NOMO-1 (cell line): ENCODE measurements around the gene AMD1.
A peak's percentile ranks its signal among the peaks of the same experiment; 100 is the strongest.
"Not testable (repeated sequence)": the region's sequence is repeated elsewhere in the genome, so short reads cannot be mapped to it uniquely, and the experiment has no call there.

Experiments
- DNase-seq, 2 experiments: peaks; one replicate each; lab custom pipeline; 2025; ENCODE audit not compliant: unreplicated experiment in 2 of 2; lab: John Stamatoyannopoulos, UW

Gene AMD1

DNA sequence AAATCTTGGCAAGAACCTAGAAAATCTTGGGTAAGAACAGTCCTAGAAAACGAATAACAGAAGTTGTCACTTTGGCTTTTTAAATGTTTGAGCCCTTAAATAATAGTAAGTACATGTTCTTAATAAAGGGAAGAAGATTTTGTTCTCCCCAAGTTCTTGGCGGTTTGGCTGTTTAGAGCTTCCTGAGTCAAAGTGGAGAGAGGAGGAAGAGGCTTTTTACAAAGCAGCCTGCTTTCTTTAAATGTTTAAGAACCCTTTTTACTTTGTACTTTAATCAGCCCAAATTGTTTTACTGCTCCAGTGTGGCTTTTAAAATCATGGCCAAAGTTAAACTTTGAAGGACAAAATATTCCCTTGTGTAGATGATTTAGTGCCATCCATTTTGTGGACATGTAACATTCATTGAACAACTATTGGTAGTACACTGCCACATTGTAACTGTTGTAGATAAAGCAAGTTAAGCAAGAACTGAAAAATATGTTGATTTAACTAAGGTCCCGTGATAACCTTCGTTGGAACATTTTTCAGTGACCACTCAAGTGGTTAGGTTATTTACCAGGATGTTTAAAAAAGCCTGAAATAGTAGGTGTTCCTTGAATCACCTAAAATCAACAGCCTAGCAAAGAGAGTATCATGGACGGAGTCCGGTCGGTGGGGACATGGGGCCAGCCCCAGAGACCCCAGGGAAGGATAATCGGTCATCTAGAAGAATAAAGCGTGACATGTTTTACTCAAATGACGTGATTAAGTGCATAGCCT lies 2.4 kb downstream of the AMD1 start:
- DNase-seq: no peak

DNA sequence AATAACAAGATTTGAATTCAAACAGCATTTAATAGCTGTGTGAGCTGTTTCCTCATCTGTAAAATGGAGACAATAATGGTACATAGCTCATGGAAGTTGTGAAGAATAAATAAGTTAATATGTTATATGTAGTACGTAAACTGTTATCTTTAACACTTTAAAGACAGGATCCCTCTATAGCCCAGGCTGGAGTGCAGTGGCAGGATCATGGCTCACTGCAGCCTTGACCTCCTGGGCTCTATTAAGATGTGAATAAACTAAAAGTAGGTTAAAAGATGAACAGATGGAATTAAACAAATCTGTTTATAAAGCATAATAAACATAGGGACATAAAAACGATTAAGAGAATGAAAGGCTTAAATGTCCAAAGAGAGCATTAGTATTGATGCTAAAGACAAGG lies 3.0 kb downstream of the AMD1 start:
- no peak for DNase-seq

- DNase-seq: peak; percentile 12 to 15
These were observed 4.4 kb downstream of the AMD1 start for GRCh38 chr6:110878751-110879522.

DNA sequence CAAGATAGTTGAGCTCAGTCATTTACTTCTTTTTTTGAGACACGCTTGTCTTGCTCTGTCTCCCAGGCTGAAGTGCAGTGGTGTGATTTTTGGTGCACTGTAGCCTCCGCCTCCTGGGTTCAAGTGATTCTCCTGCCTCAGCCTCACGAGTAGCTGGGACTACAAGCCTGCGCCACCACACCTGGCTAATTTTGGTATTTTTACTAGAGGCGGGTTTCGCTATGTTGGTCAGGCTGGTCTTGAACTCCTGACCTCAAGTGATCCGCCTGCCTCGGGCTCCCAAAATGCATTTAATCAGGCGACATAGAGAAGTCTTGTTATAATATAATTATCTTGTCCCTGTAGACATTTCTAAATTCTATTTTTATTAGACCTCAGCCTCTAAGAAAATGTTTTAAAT lies 6.1 kb downstream of the AMD1 start:
- no peak for DNase-seq

GRCh38 chr6:110881546-110882273 lies 7.1 kb downstream of the AMD1 start:
- no peak for DNase-seq

GRCh38 chr6:110882274-110882619 lies 7.7 kb downstream of the AMD1 start:
- DNase-seq: peak; percentile 18 to 37

- DNase-seq: no peak
These were observed 8.4 kb downstream of the AMD1 start for GRCh38 chr6:110882824-110883554.

- no peak for DNase-seq
These were observed 9.7 kb downstream of the AMD1 start for GRCh38 chr6:110884321-110884720.

GRCh38 chr6:110885526-110885925 lies 10.9 kb downstream of the AMD1 start:
- DNase-seq: no peak

DNA sequence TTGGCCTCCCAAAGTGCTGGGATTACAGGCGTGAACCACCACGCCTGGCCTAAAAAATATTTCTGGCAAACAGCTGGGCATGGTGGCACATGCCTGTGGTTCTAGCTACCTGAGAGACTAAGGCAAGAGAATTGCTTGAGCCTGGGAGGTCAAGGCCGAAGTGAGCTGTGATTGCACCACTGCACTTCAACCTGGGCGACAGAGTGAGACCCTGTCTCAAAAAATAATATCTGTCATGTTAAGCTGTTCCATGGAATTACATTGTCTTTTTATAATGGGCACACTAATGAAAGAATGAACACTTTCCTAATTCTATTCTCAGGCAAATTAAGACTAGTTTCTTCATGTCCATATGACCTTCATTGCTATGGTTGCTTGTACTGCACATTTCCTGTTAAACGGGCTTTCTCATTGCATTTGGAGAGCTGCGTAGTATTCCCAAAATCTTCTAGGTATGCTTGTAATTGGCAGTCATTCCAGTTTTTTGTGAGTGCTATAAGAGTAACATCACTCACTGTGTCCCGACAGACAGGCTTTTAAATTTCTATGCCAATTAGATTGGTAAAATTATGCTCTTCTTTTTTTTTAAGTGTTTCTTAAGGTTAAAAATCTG lies 12.1 kb downstream of the AMD1 start:
- no peak for DNase-seq

- no peak for DNase-seq
These were observed 15.7 kb downstream of the AMD1 start for GRCh38 chr6:110890288-110890687.

GRCh38 chr6:110895907-110896608 lies 21.5 kb downstream of the AMD1 start:
- no peak for DNase-seq

- DNase-seq: no peak
These were observed 22.8 kb downstream of the AMD1 start for GRCh38 chr6:110897433-110897832.

- DNase-seq: no peak
These were observed 23.5 kb downstream of the AMD1 start for GRCh38 chr6:110898111-110898510.

DNA sequence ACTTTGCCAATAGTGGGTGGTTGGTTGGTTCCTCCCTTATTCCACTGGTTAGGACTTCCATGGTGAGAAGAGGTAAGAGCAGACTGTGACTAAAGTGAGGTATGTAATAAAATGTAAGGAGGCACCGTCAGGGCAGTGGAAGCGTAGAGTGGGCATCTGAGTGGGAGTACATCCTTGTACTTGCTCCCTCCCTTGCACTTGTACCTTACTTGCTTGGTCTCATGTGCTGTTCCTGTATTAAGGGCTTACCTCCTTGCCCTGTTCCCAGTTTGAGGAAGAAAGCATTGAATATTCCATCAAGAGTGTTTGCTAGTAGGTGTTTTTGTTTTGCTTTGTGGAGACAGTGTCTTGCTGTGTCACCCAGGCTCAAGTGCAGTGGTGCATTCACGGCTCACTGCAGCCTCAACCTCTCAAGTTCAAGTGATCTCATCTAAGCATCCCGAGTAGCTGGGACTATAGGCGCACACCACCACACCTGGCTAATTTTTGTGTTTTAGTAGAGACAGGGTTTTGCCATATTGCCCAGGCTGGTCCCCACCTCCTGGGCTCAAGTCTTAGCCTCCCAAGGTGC lies 25.5 kb downstream of the AMD1 start:
- DNase-seq: no peak

GRCh38 chr6:110901601-110902000 lies 27.0 kb downstream of the AMD1 start:
- DNase-seq: not testable (repeated sequence)

- DNase-seq: no peak
These were observed 27.5 kb downstream of the AMD1 start for GRCh38 chr6:110902091-110902490.

DNA sequence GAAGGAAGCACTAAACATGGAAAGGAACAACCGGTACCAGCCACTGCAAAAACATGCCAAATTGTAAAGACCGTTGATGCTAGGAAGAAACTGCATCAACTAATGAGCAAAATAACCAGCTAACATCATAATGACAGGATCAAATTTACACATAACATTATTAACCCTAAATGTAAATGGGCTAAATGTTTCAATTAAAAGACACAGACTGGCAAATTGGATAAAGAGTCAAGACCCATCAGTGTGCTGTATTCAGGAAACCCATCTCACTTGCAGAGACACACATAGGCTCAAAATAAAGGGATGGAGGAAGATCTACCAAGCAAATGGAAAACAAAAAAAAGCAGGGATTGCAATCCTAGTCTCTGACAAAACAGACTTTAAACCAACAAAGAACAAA lies 31.7 kb downstream of the AMD1 start:
- not testable (repeated sequence) for DNase-seq

DNA sequence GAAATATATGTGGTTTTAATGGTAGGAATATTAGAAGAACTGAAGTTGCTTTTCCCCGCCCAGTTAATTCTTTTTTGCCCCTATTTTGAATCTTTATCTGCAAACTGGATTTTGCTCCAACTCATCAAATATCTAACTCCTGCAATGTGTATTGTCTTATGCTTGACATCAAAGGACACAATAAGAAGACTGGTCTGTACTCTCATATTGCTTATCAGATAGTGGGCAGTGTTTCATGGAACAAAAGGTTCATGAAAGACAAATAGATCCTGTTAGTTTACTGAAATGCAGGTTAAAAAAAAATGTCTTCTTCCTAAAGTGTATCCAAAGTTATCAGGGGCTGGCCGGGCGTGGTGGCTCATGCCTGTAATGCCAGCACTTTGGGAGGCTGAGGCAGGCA lies 56.2 kb downstream of the AMD1 start:
- DNase-seq: no peak

DNA sequence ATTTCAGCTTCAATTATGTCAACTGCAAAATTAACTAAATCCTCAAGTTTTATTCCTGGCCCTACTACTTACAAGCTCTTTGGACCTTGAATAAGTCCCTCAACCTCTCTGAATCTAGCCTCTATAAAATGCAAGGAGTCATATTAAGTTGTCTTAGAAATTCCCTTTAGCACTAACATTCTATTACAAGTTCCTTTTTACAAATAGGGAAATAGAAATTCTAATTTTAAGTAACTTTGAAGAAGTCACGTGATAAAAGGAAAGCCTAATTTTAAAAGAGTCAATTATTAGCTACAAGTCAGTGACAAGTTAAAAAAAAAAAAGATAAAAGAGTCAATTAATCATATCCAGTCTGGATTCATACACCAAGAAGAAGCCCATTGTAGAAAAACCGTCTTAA lies 59.3 kb downstream of the AMD1 start:
- peak; percentile 1 to 8 for DNase-seq
